Lower leg skin (tissue), 3 donors: ENCODE results near the gene LRP1.

ENCODE experiments used
- POLR2A ChIP-seq, 2 donors: fragments of 450-650 bp; IDR thresholded peaks; one replicate each; pipeline ENCODE4 v1.6.1; 2016 to 2017; ENCODE audit warnings: antibody characterized with exemption in 2 of 2, mild to moderate bottlenecking in 1 of 2, moderate library complexity in 1 of 2
- TF ChIP-seq, protein P1 (sequence below), 3 donors: fragments of 450-650 bp; IDR thresholded peaks; one replicate each; pipeline ENCODE4 v1.5.1; 2016; ENCODE audit warnings: antibody characterized with exemption in 3 of 3, mild to moderate bottlenecking in 3 of 3, moderate library complexity in 2 of 3

DNA sequence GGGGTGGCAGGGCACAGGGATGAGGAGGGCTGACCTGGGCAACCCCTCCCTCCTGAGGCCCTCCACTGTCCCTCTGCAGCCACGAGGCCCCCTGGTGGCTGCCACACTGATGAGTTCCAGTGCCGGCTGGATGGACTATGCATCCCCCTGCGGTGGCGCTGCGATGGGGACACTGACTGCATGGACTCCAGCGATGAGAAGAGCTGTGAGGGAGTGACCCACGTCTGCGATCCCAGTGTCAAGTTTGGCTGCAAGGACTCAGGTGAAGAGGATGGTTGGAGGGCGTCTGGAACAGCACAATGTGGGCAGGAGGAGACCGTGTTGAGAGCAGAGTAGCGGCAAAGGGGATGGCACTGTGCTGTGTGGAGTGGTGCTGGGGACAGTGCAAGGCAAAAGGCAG, 44.8 kb downstream of the LRP1 start:
- no peak for TF ChIP-seq POLR2A (IDR thresholded peaks at IDR 0.05)
- TF ChIP-seq, protein P1, sequence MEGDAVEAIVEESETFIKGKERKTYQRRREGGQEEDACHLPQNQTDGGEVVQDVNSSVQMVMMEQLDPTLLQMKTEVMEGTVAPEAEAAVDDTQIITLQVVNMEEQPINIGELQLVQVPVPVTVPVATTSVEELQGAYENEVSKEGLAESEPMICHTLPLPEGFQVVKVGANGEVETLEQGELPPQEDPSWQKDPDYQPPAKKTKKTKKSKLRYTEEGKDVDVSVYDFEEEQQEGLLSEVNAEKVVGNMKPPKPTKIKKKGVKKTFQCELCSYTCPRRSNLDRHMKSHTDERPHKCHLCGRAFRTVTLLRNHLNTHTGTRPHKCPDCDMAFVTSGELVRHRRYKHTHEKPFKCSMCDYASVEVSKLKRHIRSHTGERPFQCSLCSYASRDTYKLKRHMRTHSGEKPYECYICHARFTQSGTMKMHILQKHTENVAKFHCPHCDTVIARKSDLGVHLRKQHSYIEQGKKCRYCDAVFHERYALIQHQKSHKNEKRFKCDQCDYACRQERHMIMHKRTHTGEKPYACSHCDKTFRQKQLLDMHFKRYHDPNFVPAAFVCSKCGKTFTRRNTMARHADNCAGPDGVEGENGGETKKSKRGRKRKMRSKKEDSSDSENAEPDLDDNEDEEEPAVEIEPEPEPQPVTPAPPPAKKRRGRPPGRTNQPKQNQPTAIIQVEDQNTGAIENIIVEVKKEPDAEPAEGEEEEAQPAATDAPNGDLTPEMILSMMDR (IDR thresholded peaks at IDR 0.05), result no peak
